ENCODE measurements around the gene TEKT5. TPM values are rescaled to one million over a fixed set of nuclear protein-coding genes. Genes with fewer than 3 reads are reported as not detected.
"Not testable (repeated sequence)": the region's sequence is repeated elsewhere in the genome, so short reads cannot be mapped to it uniquely, and the experiment has no call there.

The TEKT5 gene
- total RNA-seq, 1 donor from 2014 or later: 0.22 TPM

DNA sequence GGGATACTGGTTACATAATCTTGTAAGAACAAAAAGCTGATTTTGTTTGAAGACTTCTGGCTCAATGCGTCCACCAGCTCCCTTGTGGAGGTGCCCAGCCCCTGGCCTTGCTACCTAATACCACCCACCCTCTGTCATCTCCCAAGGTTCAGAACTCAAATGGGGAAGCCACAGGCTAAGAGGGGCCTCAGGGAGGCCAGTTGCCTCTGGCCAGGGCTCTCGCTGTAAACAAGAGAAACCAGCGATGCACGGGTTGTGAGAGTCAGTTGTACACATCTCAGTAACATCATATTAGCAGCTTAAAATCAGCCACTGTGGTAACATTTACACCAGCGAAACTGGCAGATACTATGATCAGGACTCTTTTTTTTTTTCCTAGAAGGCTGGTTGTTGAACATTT lies 6.0 kb downstream of the TEKT5 start:
- no peak for DNase-seq (ENCODE audit: low spot score)
- intact Hi-C loops (cut with DNase I): no loop called here

DNA sequence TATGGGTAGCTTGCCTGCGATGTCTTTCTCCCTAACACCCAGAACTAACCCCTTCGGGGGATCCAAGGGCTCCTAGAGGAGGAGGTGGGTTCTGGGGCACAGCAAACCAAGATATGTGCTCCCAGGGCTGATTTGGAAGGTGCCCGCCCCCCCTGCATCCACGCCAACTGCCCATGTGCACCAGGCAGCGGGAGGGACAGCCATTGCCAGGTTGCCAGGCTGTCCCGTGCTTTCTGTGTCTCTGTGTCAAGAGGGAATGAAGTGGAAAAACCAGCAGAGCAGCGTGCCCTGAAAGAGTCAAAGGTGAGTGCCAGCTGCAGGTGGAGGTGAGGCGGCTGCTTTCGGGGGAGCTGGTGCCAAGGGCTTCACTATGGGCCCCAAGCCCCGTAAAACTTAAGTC lies 6.4 kb downstream of the TEKT5 start:
- DNase-seq (ENCODE audit: low spot score): no peak
- intact Hi-C loops (cut with DNase I): no loop called here

DNA sequence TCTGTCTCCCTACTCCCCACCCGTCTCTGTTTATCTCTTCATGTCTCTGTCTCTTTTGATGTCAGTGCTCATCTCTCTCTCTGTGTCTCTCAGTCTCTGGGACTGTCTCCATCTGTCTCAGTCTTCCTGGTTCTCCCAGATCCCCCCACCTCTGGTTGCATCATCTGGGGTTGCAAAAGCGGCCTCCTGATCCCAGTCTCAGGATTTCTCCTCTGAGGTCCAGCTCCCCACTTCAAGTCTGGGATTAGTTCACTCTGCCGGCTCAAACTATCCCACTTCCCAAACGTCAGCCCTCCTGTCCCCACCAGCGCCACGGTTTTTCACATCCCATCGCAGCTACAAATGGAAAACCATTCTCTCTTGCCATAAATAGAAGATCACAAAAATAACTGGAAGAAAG lies 9.0 kb downstream of the TEKT5 start:
- no peak for DNase-seq (ENCODE audit: low spot score)
- intact Hi-C loops (cut with DNase I): no loop called here

DNA sequence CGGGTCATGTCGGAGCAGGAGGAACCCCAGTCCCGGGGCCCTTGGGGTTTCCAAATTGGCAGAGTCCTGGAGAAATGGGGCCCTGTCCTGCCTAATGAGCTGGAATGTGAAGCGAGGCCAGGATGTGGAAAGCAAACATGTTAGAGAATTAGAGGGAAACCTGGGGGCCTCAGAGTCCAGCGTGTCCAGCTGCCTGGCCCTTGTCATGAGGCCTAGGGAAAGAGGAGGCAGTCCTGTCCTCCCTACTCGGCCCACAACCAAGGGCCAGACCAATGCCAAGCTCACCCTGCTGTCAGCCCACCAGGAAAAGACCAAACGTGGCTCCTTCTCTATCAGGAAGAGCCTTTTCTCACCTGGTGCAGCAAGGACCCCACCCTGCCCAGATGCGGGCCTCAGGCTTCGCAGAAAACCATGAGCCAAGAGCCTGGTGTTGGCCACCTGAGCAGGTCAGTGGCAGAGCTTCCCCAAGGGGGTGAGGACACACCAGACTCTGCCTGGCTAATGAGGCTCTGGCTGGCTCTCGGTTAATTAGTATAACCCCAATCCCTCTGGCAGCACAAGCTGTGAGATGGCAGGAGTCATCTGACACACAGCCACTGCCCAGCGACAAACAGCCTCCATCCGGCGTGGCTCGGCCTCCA lies 10.1 kb downstream of the TEKT5 start:
- DNase-seq (ENCODE audit: low spot score): no peak
- intact Hi-C loops (cut with DNase I): no loop called here

DNA sequence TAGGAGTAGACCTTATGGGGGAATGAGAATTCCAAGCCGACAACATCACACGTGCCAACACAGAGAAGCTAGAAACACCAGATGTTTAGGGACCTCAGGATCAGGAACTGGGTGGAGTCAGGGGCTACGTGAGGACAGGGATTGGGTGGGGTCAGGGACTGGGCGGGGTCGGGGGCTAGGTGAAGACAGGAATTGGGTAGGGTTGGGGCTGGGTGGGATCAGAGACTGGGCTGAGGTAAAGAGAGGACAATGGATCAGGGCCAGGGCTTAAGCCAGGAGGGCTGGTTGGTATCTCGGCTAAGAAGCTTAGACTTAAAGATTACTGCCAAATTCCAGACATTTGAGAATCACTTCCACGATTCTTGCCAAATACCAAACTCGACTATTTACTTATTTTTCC lies 11.6 kb downstream of the TEKT5 start:
- no peak for DNase-seq (ENCODE audit: low spot score)
- intact Hi-C loops (cut with DNase I): no loop called here

DNA sequence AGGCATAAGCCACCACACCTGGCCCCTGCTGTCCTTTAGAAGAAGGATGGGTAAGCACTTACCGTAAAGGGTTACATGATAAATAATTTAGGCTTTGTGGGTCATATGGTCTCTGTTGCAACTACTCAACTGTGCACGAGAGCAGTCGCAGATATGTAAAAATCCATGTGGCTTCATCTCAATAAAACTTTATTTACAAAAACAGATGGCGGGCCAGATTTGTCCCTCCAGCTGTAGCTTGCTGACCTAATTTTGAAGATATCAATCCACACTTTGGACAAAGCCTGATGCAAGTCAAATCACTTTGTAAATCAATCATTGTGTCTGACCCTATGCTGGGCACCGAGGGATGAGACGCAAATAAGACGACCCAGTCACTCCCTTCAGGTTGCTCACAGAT lies 12.1 kb downstream of the TEKT5 start:
- intact Hi-C loops (cut with DNase I): no loop called here
- DNase-seq (ENCODE audit: low spot score): no peak

DNA sequence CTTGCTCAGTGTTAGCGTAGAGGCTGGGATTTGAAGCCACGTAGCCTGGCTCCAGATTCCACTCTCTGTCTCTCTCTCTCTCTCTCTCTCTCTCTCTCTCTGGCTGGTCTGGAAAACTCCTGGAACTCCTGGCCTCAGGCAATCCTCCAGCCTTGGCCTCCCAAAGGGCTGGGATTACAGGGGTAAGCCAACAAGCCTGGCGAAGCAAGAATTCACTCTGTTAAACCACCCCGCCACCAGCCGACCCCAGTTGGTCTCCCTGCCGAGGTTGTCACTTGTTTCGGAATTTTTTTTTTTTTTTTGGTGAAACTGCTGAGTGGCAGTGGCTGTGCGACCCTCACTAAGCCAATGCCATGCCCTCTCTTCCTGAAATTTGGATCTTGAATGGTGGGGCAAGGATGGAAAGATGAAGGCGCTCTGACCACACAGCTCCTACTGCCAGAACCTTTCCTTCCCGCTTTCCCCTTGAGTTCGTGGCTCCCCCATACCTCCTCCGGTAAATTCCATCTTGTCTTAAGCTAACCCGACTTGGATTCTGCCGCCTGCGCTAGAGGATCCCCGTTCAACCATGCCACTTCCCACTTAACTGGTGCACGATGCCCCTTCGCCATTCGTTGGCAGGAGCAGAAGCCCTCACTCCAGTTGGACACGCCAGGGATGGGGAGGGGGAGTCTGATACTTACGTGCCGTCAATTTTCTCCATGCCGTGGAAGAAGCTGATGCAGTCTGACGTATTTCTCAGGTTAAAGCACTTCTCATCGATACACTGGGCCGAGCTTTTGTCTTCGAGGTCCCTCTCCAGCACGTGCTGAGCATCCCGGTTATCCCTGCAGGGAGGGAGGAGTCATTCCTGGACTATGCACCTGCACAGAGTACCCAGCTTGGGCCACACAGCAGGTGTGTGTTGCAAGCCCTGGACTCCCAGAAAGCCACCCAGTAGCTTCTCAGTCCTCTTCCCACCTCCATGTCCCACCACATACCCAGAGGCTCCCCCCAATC lies 13.1 kb downstream of the TEKT5 start:
- intact Hi-C loops (cut with DNase I): no loop called here

DNA sequence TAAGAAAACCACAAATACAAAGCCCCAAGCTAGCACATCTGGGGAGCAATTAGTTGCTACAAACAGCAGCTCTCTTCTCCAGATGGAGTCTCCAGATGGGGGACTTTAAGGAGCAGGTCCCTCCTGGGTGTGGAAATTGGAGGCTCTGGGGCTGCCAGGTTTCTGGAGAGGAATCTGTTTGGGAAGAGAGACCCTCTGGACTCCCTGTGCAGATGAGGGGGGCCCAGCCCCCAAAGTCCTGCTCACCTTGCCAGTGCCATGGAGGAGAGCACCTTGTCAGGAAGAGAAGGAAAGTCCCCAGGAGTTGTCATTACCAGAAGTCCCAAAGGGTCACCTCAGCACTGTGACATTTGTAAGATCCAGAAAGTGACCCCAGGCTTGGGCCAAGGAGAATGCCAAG lies 14.8 kb downstream of the TEKT5 start:
- intact Hi-C loops (cut with DNase I): no loop called here
- DNase-seq (ENCODE audit: low spot score): no peak

More for the DNA sequence above, 13.1 kb downstream of the TEKT5 start:
- no peak for DNase-seq (ENCODE audit: low spot score)

DNA sequence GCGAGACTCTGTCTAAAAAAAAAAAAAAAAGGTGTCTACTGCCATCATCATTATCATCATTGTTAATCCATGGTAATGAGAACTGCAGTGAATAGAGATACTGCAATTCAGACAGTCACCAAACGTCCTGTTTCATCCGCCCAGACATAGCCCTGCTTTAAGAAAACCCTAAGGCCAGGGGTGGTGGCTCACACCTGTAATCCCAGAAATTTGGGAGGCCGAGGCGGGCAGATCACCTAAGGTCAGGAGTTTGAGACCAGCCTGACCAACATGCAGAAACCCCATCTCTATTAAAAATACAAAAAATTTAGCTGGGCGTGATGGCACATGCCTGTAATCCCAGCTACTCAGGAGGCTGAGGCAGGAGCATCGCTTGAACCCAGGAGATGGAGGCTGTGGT lies 15.3 kb downstream of the TEKT5 start:
- intact Hi-C loops (cut with DNase I); DNase-seq (ENCODE audit: low spot score): not testable (repeated sequence)

DNA sequence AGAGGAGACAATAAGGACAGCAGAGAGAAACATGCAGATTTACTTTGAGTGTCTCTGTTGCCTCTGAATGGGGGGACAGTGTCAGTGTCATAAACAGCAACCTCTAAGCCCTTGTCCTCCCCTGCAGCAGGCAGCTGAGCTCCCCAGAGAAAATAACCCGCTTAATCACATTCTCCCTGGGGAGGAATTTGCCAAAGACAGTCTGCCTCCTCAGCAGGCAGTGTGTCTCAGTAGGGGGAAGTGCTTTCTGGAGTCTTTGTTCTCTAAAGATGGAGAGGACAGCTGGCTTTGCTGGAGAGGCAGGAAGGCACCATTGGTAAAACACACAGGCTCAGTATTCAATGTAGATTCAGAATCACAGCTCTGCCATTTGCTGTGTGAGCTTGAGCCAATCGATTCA lies 16.1 kb downstream of the TEKT5 start:
- no peak for DNase-seq (ENCODE audit: low spot score)
- intact Hi-C loops (cut with DNase I): no loop called here

DNA sequence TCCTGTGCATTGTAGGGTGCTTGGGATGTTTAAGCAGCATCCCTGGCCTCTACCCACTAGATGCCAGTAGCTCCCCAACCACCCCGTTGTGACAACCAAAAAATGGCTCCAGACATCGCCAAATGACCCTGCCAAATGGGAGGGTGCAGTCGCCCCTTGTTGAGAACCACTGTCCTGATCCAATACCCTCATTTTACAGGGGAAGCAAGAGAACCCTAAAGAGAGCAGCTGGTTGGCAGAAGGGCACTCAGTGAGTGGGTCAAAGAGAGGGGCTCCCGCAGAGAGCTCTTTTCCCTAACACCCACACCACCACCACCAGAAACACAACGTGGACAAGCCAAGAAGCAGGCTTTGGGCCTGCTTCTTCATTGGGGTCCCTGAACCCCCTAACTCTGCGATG lies 18.4 kb downstream of the TEKT5 start:
- no peak for DNase-seq (ENCODE audit: low spot score)
- intact Hi-C loops (cut with DNase I): no loop called here

DNA sequence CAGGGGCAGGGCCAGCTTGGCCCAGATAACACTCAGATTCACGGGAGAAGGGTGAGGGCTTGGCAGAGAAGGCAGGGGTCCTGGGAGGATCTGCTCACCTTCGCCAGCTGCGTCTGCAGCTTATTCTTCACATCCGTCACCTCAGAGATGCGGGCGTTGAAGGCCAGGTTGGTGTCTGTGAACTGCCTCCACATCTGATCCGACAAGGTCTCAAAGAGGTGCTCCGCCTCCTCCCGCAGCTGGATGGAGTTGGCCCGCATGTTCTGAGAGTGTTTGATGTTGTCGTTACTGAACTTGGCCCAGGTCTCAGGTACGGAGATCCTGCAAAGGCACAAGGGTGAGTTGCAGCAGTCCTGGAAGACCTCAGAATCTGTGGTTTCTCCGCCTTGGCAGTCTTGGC lies 18.9 kb downstream of the TEKT5 start:
- DNase-seq (ENCODE audit: low spot score): no peak
- intact Hi-C loops (cut with DNase I): no loop called here

DNA sequence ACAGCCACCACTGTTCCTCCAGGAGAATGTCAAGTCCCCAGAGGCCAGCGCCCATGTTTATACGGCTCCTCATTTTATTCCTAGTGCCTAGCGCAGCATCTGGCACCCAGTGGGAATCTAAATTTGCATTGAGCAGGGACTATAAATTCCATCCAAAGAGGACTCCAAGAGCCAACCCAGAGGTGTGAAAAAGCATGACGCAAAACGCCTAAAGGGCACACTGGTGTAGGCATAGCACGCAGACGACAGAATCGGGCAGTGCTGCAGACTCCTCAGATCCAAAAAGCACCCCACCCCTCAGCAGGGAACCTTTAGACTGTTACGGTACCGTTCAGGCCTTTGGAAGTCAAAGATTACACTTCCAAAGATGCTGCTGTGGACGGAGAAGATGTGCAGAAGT lies 19.5 kb downstream of the TEKT5 start:
- intact Hi-C loops (cut with DNase I): no loop called here
- DNase-seq (ENCODE audit: low spot score): no peak

DNA sequence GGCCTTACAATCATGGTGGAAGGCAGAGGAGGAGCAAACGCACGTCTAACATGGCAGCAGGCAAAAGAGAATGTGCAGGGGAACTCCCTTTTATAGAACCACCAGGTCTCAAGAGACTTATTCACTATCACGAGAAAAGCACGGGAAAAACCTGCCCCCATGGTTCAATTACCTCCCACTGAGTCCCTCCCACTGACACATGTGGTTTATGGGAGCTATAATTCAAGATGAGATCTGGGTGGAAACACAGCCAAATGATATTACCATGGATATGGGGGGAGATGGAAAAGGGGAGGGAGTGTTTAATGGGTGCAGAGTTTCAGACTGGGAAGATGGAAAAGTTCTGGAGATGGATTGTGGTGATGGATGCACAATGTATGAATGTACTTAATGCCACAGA lies 23.0 kb downstream of the TEKT5 start:
- no peak for DNase-seq (ENCODE audit: low spot score)
- intact Hi-C loops (cut with DNase I): no loop called here

DNA sequence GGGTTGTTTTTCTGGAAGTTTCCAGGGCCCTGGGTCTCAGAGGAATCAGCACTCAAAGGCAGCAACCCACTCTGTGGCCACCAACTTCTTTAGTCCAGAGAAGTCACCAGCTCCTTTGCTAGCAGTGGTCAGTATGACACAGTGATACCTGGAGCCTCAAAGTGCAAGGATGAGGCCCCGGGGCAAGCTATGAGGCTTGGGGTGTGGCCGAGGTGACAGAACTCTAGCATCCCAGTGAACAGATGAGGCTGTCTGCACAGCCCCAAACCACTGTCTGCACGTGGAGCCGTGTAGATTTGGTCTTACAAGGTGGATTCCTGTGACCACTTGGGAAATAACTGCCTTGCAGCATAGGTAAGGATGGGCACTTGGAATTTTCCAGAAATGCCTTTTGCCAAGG lies 24.9 kb downstream of the TEKT5 start:
- no peak for DNase-seq (ENCODE audit: low spot score)
- intact Hi-C loops (cut with DNase I): no loop called here

DNA sequence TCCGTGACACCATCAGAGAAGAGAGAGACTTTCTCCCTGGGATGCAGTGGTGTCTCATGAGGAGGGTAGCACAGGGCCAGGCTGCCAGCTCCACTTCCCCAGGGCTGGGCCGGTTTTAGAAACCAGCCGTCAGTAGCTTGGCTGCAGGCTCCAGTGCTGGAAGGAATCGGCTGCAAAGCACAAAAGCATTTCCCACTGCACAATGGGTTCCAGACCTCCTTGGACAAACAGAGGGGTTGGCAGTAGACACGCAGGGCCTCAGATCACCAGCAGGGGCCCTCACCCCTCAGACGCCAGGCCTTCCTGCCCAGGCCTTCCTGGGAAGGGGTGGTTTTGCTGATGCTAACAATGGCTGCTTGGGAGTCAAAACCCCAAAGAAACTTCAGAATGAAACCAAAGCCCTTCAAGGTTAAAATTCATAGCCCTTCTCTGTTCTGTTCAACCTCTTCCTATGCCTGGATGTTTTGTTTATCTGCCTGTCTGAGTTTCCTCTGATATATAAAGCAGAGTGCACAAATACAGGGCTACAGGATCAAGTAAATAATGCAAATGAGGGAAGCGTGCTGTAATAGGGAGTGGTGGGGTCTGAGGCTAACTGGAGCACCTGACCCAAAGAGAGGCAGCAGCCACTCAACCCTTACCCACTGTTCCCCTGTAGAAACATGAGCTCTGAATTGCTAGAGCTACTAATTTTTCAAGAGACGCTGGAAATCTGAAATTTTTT lies 26.2 kb downstream of the TEKT5 start:
- DNase-seq (ENCODE audit: low spot score): no peak
- intact Hi-C loops (cut with DNase I): no loop called here

DNA sequence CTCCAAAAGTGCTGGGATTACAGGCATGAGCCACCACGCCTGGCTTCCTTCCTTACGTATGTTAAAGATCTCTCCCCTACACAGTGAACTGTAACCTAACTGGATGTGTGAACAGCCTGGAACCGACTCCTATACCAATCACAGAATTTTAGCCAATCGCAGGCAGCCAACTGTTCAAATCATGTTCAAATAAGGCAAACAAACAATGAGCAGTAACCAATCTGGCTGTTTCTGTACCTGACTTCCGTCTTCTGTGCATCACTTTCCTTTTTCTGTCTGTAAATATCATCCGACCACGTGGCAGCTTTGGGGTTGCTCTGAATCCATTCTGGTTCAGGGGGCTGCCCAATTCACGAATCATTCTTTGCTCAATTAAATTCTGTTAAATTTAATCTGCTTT lies 27.5 kb downstream of the TEKT5 start:
- no peak for DNase-seq (ENCODE audit: low spot score)
- intact Hi-C loops (cut with DNase I): no loop called here

DNA sequence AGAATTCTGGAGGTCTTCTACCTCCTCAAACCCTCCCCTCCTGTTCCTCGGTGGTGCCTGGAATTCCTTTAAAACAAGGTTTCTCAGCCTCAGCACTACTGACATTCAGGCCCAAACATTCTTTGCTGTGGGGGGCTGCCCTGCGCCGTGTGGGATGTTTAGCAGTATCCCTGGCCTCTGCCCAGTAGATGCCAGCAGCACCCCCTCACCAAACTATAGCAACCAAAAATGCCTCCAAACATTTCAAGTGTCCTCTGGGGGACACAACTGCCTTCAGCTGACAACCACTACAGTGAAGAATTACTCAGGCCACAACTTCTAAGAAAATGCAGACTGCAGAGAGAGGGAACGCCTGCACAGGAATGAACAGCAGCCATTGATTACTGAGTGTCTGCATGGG lies 28.4 kb downstream of the TEKT5 start:
- DNase-seq (ENCODE audit: low spot score): no peak
- intact Hi-C loops (cut with DNase I): no loop called here

DNA sequence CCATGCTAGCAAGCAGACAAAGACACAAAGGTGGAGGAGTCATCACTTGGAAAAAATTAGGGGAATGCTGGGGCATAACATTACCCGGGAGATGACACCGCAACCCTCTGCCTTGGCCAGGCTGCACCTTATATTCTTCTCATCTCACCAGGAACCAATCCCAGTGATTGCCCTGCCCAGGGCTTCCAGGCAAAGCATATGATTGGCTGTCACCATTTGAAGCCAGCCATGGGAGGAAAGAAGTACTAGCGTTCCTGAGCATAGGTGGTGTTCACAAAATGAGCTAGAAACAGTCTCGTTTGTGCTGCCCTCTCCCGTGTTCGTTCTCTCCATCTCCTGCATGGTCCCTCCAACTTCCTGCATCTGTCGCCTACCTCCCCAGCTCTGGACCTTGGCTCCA lies 29.6 kb downstream of the TEKT5 start:
- intact Hi-C loops (cut with DNase I): no loop called here
- no peak for DNase-seq (ENCODE audit: low spot score)

DNA sequence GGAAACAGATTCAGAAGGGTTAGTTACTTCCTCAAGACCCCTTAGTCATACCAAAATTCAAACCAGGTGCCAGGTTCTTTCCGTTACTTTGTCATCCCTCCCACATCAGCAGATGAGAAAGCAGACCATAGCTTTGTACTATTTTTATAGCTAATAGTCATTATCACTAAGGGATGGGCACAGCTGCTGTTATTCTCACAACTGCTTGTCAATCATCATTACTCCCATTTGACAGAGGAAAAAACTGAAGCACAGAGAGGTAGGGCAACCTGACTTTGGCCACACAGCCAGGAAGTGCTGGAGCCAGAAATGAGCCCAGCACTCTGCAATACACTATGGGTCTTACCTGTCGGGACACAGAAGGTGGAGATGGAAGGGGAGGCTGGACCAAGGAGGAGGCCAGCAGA lies 30.0 kb downstream of the TEKT5 start:
- no peak for DNase-seq (ENCODE audit: low spot score)
- intact Hi-C loops (cut with DNase I): no loop called here

DNA sequence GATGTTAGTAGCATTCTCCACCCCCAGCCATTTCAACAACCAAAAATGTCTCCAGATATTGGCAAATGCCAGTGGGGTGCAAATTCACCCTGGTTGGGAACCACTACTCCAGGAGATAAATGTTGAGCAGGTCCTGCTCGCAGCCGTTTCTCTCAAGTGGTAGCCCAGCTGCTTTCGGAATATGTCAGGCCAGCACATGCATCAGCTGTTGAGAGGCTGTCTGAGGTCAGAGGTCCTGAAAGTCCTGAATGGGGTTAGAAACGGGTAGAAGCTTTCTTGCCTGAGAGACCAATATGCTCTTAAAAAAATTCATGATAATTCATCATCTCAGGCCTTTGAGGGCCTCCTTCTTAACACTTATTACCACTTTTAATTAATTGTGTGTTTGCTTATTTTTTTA lies 31.0 kb downstream of the TEKT5 start:
- intact Hi-C loops (cut with DNase I): no loop called here

More for the DNA sequence above, 31.0 kb downstream of the TEKT5 start:
- DNase-seq (ENCODE audit: low spot score): no peak

All from cardiac septum (tissue), 1 donor.